A204.1 (cell line): ENCODE measurements around the gene ZNF217.
"Not testable (repeated sequence)": the region's sequence is repeated elsewhere in the genome, so short reads cannot be mapped to it uniquely, and the experiment has no call there.

Source experiments
- FAIRE-seq: peaks from 2 replicates; lab custom pipeline; 2012; peaks lifted over from hg19 to GRCh38; lab: Jason Lieb, UNC

ZNF217 gene

DNA sequence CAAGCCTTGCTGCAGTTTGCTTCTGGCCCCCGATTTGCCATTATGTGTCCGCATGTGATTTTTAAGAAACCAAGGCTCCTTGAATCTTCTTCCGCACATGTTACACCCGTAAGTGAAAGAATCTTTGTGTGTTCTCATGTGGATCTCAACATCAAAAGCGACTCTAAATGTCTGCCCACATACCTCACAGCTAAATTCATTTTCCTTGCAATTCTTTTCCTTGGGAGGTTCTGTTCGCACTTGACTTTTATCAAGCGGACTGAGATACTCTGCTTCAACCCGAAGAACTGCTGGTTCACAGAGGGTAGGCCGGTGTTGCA is 11.4 kb downstream of the ZNF217 start:
- FAIRE-seq: no peak

DNA sequence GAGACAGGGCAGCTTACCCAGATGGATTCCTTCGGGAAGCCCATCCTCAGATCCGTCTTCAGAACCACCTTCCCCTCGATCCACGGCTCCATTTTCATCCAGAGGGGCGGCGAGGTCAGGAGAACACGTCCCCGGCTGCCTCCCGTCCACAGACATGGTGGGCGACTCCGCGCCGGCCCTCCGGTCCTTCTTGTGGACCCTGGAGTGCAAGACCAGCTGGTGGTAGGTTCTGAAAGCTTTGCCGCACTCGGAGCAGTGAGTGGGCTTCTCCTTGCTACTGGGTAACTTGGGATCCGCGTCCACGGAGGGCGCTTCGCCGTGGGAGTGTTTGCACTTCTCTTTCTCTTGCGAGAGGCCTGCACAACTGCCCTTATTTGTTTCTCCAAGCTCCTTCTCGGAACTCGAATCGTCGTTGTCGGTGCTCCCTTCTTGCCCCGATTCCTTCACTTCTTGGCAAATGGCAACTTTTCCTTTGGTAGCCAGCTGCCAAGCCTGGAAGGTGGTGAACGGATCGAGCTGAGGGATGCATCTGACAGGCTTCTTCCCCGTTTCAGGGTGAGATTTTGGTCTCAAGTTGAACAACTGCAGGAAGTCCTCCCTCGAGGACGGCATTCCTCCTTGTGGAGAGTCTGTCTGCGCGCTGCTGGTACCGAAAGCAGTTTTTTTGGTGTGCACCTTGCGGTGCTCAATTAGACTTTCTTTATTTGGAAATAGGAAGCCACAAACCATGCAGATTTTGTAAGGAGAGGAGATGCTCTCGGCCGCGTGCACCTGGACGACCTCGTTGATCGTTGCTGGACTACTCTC is 12.0 kb downstream of the ZNF217 start:
- no peak for FAIRE-seq

DNA sequence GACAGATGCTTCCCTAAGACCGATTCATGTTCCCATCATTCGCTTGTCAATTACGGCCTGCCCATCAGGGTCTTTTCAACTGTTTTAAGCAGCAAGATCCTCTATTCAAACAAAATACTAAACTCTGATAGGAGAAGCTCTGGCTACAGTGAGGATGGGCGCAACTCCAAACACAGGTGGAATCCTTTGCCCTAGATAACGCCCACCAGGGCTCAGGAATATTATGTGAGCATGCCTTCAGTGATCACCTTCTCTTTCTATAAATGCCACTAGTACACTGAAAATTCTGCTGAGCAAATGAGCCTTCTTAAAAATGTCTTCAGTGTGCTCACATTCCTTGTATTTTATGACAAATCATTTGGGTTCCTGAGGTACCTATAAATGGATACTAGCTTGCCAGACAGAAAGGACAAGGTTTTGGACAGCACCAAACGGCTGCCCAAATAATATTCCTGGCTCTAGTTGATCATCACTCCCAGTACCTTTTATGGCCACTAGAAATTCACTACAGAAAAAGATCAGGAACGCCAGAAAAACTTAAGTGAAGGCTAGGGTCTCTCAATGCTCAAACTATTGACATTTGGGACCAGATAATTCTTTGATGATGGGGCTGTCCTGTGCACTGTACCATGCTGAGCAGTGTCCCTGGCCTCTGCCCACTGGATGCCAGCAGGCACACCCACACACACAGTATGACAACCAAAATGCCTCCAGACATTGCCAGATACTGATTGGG is 13.1 kb downstream of the ZNF217 start:
- no peak for FAIRE-seq

DNA sequence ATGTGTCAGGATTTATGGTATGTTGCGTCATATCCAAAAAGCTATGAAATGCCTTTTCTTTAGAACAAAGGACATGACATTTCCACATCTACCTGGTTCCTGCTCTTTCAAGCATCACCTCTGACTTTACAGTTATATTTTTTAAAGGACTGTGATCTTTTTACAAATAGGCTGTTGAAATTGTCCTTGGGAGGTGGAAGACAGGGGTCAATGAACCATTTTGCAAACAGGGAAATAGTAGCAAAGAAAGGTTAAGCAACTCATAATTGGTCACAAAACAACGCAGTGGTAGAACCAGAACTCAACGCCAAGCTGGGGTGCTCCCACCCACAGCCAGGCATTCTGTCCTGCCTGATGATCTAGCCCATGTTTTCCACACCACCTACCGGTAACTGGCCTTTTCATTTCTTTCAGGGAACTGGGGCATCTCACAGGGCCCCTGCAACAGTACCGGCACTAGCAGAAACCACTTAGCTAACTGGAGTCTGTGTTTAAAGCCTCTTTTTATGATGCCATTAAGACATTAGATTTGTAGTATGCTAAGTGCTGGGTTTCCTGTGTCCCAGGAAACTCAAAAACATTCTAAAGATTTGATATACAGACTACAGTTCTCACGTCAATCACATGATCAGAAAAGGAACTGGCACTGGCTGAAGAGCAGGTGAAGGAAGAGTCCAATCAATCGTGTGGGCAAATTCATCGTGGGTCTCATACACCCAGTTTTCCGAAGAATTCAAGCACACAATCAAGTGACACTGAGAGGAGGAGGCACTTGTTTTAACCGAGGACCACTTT is 13.9 kb downstream of the ZNF217 start:
- no peak for FAIRE-seq

DNA sequence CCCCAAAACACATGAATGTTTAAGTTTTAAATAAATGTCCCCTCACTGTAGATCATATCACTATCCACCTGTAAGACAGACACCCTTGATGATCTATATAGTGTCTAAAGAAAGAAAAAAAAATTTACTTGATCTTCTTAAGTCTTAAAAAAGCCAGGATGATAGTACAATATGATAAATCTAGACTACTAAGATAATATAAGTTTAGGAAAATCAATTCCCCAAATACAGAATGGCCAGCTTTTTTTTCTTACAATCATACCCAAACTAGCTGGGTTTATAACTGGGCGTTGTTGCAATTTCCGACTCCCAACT is 14.4 kb downstream of the ZNF217 start:
- no peak for FAIRE-seq

DNA sequence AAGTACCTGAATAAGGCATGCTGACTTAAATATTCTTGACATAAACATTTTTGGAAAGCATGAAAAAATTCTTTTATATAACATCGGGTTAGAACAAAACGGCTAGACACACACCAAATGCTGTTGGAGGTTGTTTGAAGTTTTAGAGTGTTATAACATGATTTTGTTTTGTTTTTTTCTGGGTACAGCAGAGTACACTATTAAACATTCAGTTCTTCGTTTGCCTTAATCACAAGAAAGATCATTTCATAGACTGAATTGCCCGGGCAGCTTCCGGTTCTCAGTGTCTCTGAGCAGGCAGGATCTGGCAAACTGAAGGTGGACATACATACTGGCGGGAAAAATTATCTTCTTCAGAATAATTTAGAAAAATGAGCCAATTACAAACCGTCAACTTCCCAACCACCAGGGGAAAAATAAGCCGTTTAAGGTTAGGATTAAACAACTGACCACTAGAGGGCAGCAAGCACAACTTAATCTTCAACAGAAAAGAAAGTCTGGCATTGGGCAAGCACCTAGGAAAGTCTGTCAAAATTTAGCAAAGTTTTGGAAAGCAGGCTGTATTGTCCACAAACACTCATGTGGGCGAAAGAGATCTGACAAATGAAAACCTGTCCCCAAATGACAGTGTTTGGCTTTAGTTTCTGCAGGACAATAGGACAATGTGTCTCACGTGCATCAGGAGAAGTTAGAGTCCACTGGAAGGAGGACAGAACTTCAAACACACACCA is 15.0 kb downstream of the ZNF217 start:
- peak; percentile 85 for FAIRE-seq

DNA sequence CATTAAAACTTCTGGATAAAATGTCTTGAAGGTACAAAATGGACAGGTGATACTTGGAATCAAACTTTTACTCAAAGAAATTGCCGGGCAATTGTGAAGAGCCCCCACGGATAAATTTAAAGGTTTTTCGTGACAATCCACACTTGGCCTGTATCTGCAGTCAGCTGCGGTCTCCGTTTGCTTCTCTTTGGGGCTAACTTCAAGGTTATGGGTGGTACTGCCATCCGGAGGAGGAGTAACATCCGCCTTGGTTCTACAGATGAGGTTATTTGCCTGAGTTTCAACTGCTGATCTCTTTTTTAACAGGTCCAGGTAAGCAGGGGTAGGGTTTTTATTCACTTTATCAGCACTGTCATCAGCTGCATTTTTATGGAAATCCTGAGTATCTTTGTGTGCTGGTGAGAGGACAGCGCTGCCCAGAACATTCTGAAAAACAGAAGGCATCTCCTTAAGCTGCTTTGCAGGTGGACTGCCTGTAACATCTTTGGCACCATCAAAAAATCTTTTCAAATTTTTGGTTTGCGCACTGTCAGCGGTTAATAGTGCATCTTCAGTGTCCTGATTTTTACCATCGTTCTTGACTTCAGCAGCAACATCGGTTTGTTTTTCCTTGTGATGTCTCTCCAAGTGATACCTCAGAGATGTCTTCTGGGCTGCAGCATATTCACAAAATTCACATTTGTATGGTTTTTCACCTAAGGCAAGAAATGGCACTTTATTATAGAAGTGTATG is 16.9 kb downstream of the ZNF217 start:
- no peak for FAIRE-seq

DNA sequence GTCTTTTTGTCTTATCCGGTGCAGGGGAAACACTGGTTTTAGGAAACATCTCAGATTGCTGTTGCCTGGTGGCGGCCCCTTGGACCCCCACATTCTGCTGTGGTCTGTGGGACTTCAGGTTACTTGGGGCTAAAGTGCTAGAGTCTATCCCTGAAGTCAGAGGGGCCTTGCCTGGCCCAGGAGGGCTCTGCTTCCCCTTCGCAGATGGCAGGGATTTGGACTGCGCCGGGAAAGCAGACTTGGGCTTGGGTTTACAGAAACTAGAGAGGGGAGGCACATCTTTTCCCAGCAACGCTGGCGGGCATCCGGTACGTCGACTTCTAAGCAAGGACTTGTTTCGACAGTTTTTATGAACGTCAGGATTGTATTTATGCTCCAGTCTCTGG is 17.5 kb downstream of the ZNF217 start:
- FAIRE-seq: no peak

DNA sequence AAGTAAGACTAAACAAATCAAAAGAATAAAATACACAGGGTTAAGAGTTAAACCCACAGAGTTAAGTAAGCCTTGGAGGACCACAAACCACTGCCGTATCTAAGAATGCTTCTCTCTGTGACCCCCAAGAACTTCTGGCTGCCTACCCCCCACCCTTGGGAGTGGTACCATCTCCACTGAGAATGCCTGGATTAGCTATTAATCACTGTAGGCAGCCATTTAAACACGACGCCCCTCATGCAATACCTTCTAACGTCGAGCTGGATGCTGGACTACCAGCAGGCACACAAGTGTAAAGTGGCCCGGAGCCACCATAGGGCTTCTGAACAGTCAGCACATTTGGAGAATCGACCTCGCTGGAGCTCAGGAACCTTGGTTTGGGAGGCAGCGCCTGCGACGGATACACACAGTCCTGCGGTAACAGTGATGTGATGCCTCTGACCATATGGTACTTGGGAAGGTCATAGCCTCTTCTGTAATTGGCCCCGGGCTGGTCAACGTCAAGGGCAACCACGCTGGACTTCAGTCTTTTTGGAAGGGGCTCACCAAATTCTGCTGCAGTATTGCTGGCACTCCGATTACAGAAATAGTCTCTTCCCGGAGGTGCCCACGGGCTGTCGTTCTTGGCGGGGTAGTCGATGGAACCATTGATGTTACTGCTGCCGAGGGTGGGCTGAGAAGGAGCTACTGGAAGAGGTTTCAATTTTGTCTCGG is 18.0 kb downstream of the ZNF217 start:
- FAIRE-seq: no peak

DNA sequence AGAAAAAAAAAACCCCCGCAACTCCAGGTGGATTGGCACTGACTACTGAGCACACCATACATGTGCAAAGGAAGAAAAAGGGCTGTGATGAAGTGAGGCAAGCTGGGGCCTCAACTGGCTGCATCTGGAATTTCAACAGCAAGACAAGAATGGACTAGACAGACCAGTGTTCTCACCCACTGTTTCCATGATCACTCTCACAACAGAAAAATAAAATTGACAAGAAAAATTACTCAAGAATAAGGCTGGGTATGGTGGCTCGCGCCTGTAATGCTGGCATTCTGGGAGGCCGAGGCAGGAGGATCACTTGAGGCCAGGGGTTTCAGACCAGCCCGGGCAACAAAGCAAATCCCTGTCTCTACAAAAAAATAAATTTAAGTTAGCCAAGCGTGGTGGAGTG is 18.8 kb downstream of the ZNF217 start:
- FAIRE-seq: no peak

DNA sequence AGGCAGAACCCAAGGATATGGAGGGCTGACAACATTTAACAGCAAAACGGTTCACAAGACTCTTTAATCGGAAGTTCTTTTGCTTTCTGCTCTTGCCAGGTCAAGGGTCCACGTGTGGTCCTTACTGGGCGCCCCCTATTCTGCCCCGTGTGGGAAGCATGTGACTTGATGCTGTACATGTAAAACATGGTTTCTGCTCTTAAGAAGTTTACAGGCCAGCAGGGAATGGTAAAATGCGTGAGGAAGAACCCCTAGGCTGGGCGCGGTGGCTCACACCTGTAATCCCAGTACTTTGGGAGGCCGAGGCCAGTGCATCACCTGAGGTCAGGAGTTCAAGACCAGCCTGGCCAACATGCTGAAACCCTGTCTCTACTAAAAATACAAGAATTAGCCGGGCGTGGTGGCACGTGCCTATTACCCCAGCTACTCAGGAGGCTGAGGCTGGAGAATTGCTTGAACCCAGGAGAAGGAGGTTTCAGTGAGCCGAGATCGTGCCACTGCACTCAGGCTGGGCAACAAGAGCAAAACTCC is 19.3 kb downstream of the ZNF217 start:
- FAIRE-seq: no peak

DNA sequence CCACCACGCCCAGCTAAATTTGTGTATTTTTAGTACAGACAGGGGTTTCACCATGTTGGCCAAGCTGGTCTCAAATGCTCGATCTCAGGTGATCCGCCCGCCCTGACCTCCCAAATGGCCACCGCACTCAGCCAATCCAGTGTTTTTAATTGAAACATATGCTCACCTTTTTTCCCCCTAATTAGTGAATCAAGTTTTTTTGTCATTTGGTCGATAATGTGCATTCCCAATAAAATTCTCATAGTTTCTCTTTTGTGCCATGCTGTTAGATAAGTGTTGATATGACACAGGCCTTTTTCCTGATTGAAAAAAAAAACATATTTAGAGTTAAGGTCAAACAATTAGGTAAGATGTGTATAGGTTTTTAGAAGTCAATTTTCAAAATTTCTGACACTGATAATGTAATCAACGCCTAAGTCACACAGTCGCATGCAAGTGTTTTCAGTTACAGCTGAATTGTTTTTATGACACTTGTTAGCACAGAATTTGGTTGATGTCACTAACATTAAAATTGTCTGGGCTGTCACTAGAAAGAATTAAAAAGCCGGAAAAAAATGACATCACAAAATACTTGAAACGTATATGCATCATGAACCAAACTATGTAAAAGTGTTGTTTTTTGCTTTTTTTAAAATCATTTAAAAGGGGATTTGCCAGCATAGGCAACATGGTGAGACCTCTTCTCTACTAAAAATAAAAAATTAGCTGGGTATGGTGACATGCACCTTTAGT is 21.9 kb downstream of the ZNF217 start:
- FAIRE-seq: no peak

DNA sequence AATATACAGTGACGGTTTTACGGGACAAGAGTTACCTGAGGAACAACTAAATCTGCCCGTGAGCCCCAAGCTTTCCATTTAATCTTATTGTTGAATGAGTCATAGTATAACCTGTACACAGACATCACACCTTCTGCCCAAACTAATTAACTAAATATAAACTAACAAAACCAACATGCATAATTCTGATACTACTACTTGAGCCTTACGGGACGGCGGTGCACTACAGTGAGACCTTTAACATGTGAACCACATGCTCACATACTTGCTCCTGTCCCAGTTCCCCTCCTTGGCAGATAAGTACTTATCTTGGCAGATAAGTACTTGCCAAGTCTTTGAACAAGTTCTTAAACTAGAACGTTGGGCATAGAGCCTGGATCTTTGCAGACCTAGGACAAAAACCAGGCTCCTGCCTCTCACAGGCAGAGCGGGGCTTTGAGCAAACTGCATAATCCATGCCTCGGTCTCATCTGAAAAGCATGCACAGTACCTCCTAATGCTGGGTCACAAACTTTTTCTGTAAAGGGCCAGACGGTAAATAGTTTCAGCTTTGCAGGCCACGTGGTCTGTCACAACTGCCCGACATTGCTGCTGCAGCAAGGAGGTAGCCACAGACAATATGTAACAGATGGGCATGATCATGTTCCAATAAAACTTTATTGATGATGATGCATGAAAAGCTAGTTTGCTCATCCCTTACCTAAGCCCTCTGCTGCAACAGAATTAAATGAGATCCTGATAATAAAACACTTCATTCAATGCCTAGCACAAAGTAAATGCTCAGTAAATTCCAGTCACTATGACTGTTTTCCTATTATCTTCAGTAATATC is 23.0 kb downstream of the ZNF217 start:
- FAIRE-seq: no peak

DNA sequence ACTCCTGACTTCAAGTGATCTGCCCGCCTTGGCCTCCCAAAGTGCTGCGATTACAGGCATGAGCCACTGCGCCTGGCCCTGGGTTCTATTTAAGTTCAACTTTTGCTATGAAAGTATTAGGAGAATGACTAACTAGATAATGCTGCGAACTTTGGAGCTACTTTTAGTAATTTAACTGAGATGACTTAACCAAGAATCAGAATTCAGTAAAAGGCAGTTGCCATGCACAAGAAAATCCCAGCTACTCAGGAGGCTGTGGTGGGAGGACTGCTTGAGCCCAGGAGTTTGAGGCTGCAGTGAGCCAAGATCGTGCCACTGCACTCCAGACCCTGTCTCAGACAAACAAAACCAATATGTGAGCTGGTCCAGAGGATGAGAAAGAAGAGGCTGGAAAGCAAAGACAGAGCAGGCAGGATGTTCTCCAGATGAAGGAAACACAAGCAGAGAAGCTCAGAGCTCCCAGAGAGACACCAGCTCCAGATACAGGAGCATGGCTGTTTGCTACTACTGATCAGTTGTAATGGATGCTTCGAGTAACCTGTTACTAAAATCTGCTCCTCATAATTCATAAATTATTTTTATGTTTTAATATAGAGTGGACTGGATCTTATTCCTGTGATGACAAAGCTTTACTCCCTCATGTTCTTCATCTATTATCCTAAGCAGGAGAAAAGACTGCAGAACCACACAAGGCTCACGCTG is 23.9 kb downstream of the ZNF217 start:
- no peak for FAIRE-seq

DNA sequence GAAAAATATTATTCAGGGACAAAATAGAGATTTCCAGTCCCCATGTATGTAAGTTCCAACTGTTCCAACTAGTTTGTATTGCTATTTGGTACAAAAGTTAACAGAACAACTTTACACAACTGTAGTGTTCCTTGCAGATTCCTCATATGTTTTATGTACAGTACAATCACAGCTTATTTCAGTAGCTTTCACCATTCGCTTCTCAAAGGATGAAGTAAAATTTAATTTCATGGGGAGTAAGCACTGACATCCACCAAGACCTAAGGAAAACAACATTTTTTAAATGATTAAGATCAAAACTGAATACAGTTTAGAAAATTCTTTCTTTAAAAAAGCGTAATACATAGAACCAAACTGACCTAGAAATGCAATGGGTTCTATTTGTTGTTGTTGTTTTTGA is 24.6 kb downstream of the ZNF217 start:
- no peak for FAIRE-seq

DNA sequence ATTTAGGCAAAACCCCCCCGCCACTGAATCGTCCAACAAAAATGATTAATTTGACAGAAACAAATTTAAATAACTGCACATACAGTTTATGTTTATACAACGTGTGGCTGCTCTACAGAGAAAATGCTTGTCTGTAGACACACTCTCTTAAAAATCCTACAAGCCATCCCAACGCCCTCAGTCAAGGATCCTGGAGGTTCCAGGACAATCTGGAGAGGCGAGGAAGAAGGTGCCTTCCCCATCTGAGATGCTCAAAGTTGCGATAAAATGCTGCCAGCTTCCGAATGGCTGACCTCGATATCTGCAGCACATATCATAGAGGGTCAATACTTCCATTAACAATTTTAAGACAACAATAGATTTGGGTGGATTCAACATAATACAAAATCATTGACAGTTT is 25.3 kb downstream of the ZNF217 start:
- FAIRE-seq: no peak

DNA sequence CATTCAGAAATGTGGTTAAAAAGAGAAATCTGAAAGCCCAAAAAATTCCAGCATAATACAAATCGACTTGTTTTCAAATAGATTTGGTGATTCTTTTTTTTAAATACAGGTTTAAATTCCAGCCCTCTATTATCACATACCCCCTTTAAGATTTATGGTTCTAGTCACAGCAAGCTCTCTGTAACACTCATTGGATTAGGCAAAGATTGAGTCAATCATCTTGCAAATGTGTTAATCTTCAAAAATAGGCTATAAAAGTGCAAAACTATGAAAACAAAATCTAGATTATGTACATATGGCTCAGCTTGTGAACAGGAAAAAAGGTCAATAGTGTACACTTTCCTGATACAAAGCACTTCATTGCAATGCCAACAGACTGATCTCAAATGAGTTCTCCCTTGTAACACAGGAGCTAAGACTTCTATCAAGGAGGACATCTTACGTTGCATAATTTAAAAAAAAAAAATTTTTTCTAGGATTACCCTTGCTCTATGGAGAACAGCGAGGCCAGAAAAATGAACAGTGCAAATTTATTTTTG is 26.2 kb downstream of the ZNF217 start:
- no peak for FAIRE-seq

DNA sequence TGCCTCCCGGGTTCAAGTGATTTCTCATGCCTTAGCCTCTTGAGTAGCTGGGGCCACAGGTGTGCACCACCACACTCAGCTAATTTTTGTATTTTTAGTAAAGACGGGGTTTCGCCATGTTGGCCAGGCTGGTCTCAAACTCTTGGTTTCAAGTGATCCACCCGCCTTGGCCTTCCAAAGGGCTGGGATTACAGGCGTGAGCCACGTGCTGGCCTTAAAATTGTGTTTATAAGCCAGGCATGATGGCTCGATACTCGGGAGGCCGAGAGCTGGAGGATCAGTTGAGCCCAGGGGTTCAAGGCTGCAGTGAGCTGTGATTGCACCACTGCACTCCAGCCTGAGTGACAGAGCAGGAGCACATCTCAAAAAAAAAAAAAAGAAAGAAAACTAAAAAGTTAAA is 27.0 kb downstream of the ZNF217 start:
- FAIRE-seq: not testable (repeated sequence)

DNA sequence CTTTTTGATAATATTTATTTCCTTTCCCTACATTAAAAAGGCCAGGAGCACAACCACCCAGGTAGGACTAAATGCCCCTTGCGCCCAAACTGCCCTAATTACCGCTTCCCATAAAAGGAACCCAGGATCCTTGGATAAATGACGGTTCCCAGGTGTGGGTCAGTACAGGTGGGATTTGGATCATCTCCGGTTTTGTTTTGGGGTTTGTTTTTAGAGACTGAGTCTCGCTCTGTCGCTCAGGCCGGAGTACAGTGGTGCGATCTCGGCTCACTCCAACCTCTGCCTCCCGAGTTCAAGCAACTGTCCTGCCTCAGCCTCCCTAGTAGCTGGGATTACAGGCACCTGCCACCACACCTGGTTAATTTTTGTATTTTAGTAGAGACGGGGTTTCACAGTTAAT is 28.4 kb downstream of the ZNF217 start:
- no peak for FAIRE-seq
